ENCODE measurements around the gene RNASE11.

RNASE11 gene

GRCh38 chr14:20609215-20610001, 21.6 kb upstream of the RNASE11 start:
- no peaks in the 10 kb centered on the region for H3K36me3 ChIP-seq (ENCODE audit: control insufficient read depth, insufficient read depth, low read length)
- no peak overlapping the region for H3K9ac ChIP-seq
- peak overlapping the region; percentile 40 for H3K27ac ChIP-seq

DNA sequence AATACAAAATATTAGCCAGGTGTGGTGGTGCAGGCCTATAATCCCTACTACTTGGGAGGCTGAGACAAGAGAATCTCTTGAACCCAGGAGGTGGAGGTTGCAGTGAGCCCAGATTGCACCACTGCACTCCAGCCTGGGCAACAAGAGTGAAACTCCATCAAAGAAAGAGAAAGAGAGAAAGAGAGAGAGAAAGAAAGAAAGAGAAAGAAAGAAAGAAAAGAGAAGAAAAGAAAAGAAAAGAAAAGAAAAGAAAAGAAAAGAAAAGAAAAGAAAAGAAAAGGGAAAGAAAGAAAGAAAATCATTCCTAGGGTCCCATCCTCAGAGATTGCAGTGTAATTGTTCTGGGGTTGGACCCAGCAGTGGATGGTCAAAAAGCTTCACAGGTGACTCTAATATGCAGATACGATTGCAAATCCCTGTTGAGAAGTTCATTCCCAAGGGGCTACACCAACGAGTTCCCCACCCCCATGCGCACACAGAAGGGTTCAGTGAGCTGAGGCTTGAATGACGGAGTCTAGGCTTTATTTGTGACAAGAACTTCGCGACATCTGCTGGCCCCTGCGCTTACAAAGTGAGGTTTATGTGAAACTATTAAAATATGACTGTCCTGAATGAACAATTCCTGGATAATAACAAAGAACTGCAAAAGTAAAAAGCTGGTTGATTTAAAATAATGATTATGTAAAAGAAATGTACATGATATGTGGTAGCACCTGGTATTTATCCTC, 20.7 kb upstream of the RNASE11 start:
- Histone ChIP-seq H3K4me2 (ENCODE audit: low read length) (no peak overlapping the region), H3K27ac (no peak overlapping the region), H3K4me1 (peaks cover 5% of the 10 kb centered on the region), H3K4me3 (ENCODE audit: low read depth, low read length) (no peak overlapping the region), H3K27me3 (ENCODE audit: control insufficient read depth, insufficient read depth, low read length) (no peaks in the 10 kb centered on the region), H3K9ac (no peak overlapping the region), H3K36me3 (ENCODE audit: control insufficient read depth, insufficient read depth, low read length) (no peaks in the 10 kb centered on the region), H2AFZ (no peak overlapping the region), H3K79me2 (no peaks in the 10 kb centered on the region), H3K9me3 (ENCODE audit: control insufficient read depth, low read length) (no peaks in the 10 kb centered on the region)
- TF ChIP-seq, protein P1, sequence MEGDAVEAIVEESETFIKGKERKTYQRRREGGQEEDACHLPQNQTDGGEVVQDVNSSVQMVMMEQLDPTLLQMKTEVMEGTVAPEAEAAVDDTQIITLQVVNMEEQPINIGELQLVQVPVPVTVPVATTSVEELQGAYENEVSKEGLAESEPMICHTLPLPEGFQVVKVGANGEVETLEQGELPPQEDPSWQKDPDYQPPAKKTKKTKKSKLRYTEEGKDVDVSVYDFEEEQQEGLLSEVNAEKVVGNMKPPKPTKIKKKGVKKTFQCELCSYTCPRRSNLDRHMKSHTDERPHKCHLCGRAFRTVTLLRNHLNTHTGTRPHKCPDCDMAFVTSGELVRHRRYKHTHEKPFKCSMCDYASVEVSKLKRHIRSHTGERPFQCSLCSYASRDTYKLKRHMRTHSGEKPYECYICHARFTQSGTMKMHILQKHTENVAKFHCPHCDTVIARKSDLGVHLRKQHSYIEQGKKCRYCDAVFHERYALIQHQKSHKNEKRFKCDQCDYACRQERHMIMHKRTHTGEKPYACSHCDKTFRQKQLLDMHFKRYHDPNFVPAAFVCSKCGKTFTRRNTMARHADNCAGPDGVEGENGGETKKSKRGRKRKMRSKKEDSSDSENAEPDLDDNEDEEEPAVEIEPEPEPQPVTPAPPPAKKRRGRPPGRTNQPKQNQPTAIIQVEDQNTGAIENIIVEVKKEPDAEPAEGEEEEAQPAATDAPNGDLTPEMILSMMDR (IDR thresholded peaks at IDR 0.05) = no peak

More at GRCh38 chr14:20609215-20610001, 21.6 kb upstream of the RNASE11 start:
- peaks cover 5% of the 10 kb centered on the region for H3K4me1 ChIP-seq
- H2AFZ ChIP-seq = peak overlapping the region; percentile 71
- H3K4me3 ChIP-seq (ENCODE audit: low read depth, low read length) = peak overlapping the region; percentile 90
- TF ChIP-seq, protein P1 (IDR thresholded peaks at IDR 0.05) = peak; percentile 97
- H3K9me3 ChIP-seq (ENCODE audit: control insufficient read depth, low read length) = no peaks in the 10 kb centered on the region
- H3K4me2 ChIP-seq (ENCODE audit: low read length) = peak overlapping the region; percentile 94
- no peaks in the 10 kb centered on the region for H3K27me3 ChIP-seq (ENCODE audit: control insufficient read depth, insufficient read depth, low read length)
- no peaks in the 10 kb centered on the region for H3K79me2 ChIP-seq

DNA sequence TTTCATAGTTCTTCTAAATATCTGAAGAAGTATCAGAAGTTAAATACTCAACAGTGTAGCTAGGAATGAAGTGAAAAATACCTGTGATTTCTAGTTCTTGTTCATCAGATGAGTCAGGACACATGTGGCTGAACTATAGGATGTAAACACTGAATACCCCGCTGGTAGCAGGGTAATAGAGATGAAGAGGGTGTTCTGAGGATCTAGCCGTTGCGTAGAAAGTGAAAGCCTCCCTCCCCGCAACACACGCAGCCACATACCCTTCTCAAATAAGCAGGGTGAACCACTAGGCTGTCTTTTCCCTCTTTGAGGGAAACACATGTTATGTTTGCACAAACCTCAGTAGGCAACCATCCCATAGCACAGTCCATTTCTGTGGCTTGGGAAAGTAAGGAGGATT, 19.8 kb upstream of the RNASE11 start:
- H3K27me3 ChIP-seq (ENCODE audit: control insufficient read depth, insufficient read depth, low read length) = no peaks in the 10 kb centered on the region
- TF ChIP-seq, protein P1 (IDR thresholded peaks at IDR 0.05) = no peak

DNA sequence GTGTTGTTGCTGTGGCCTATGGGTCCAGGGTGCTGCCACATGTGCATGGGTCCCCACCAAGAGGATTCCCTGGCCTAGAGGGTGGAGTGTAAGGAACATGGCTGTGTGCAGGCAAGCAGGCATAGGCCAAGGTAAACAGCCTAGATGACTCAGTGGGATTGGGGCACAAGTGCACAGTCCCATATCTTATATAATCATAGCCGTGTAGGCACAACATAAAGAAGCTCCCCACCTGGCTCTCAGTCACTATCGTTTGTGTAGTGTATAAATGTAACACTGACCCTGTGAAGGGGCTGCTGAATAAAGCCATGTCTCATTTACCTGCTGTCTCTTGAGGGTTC, 19.1 kb upstream of the RNASE11 start:
- TF ChIP-seq, protein P1 (IDR thresholded peaks at IDR 0.05) = no peak
- no peak overlapping the region for H3K4me2 ChIP-seq (ENCODE audit: low read length)
- H3K9me3 ChIP-seq (ENCODE audit: control insufficient read depth, low read length) = no peaks in the 10 kb centered on the region
- H3K36me3 ChIP-seq (ENCODE audit: control insufficient read depth, insufficient read depth, low read length) = no peaks in the 10 kb centered on the region
- H3K9ac ChIP-seq = no peak overlapping the region
- peaks cover 5% of the 10 kb centered on the region for H3K4me1 ChIP-seq
- no peaks in the 10 kb centered on the region for H3K27me3 ChIP-seq (ENCODE audit: control insufficient read depth, insufficient read depth, low read length)
- no peak overlapping the region for H3K4me3 ChIP-seq (ENCODE audit: low read depth, low read length)
- no peaks in the 10 kb centered on the region for H3K79me2 ChIP-seq
- no peak overlapping the region for H2AFZ ChIP-seq
- no peak overlapping the region for H3K27ac ChIP-seq

More for the DNA sequence above, 19.8 kb upstream of the RNASE11 start:
- Histone ChIP-seq H3K9me3 (ENCODE audit: control insufficient read depth, low read length) (no peaks in the 10 kb centered on the region), H3K4me2 (ENCODE audit: low read length) (no peak overlapping the region), H3K4me1 (peaks cover 5% of the 10 kb centered on the region), H3K27ac (no peak overlapping the region), H2AFZ (no peak overlapping the region), H3K4me3 (ENCODE audit: low read depth, low read length) (no peak overlapping the region), H3K79me2 (no peaks in the 10 kb centered on the region), H3K9ac (no peak overlapping the region), H3K36me3 (ENCODE audit: control insufficient read depth, insufficient read depth, low read length) (no peaks in the 10 kb centered on the region)
